Activated B cell treated with CpG ODN at 0.5 μM for 24 hours (primary cell): ENCODE results near the gene HPGD. TPM values are rescaled to one million over a fixed set of nuclear protein-coding genes. Genes with fewer than 3 reads are reported as not detected.

Experiments
- ATAC-seq: fragments of 200-7000 bp; cut with Tn5 transposase; one replicate; pipeline ENCODE4 v1.10.0; 2021; ENCODE audit warnings: low read depth, mild to moderate bottlenecking, moderate library complexity
- CTCF ChIA-PET: fragments of 350-600 bp; sonication (Branson Sonifier 250); formaldehyde crosslinking; loops from one replicate; lab custom pipeline; 2021; ENCODE audit warnings: antibody characterized with exemption; lab: Charles Lee
- POLR2A ChIA-PET: fragments of 350-600 bp; sonication (Branson Sonifier 250); formaldehyde crosslinking; loops from one replicate; lab custom pipeline; 2021; ENCODE audit warnings: antibody characterized with exemption; lab: Charles Lee
- DNase-seq: peaks from one replicate; pipeline ENCODE4 v3.0.0; 2022
- H3K27ac Mint-ChIP-seq: one replicate; pipeline ENCODE4 v1.8.0; 2020; ENCODE audit warnings: mixed read lengths
- H3K27me3 Mint-ChIP-seq: one replicate; pipeline ENCODE4 v1.8.0; 2021; ENCODE audit warnings: mixed read lengths
- H3K36me3 Mint-ChIP-seq: one replicate; pipeline ENCODE4 v1.8.0; 2021; ENCODE audit warnings: low read depth, mixed read lengths
- H3K4me1 Mint-ChIP-seq: one replicate; pipeline ENCODE4 v1.8.0; 2021; ENCODE audit warnings: mixed read lengths
- H3K4me3 Mint-ChIP-seq: one replicate; pipeline ENCODE4 v1.8.0; 2020; ENCODE audit warnings: mild to moderate bottlenecking, mixed read lengths
- H3K9me3 Mint-ChIP-seq: one replicate; pipeline ENCODE4 v1.8.0; 2020; ENCODE audit warnings: mixed read lengths
- intact Hi-C: fragments of 100-400 bp; cut with micrococcal nuclease; formaldehyde crosslinking; loops from one replicate; pipeline ENCODE4 v1.15.1; 2024
- total RNA-seq: library from RNA; stranded (reverse); gene quantifications from 2 replicates; pipeline ENCODE4 v1.2.3, GENCODE V29; 2022
- TF ChIP-seq, protein P1 (sequence below): fragments of 200-600 bp; IDR thresholded peaks from one replicate; pipeline ENCODE4 v1.8.0; 2022; ENCODE audit warnings: antibody characterized with exemption, mild to moderate bottlenecking

The HPGD gene
- total RNA-seq, 1 donor from 2014 or later: not detected

DNA sequence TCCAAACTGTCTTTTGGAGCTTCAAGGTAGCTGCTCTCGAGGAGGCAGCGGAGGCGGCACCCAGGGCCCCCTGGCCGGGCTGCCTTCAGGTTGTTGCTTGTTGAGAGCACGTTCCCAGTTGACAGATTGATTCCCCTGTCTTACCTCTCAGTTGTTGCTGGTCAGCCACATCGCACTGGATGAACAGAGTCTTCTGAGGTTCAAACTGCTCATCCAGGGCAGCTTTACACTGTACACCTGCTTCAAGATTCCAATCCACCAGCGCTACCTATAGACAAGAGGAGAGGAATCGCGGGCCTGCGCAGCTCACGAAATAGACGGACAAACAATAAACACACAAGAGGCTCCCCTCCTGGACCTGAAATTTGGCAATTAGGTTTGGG, 497 bp downstream of the HPGD start:
- intact Hi-C loops: no loop called here
- H3K27me3 Mint-ChIP-seq: peaks cover 24% of the 10 kb centered on the region
- peak; percentile 30 for ATAC-seq
- TF ChIP-seq, protein P1, sequence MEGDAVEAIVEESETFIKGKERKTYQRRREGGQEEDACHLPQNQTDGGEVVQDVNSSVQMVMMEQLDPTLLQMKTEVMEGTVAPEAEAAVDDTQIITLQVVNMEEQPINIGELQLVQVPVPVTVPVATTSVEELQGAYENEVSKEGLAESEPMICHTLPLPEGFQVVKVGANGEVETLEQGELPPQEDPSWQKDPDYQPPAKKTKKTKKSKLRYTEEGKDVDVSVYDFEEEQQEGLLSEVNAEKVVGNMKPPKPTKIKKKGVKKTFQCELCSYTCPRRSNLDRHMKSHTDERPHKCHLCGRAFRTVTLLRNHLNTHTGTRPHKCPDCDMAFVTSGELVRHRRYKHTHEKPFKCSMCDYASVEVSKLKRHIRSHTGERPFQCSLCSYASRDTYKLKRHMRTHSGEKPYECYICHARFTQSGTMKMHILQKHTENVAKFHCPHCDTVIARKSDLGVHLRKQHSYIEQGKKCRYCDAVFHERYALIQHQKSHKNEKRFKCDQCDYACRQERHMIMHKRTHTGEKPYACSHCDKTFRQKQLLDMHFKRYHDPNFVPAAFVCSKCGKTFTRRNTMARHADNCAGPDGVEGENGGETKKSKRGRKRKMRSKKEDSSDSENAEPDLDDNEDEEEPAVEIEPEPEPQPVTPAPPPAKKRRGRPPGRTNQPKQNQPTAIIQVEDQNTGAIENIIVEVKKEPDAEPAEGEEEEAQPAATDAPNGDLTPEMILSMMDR: no peak
- ChIA-PET POLR2A (no interaction called here), CTCF (no interaction called here)
- peak overlapping the region; percentile 70 for H3K4me3 Mint-ChIP-seq
- H3K36me3 Mint-ChIP-seq: no peaks in the 10 kb centered on the region
- H3K27ac Mint-ChIP-seq: no peak overlapping the region
- peaks cover 15% of the 10 kb centered on the region for H3K4me1 Mint-ChIP-seq
- no peak for DNase-seq
- no peaks in the 10 kb centered on the region for H3K9me3 Mint-ChIP-seq

GRCh38 chr4:174520660-174521059, 1.6 kb downstream of the HPGD start:
- no peak overlapping the region for H3K27ac Mint-ChIP-seq
- ChIA-PET CTCF (no interaction called here), POLR2A (no interaction called here)
- no peaks in the 10 kb centered on the region for H3K36me3 Mint-ChIP-seq
- intact Hi-C loops: no loop called here
- H3K4me1 Mint-ChIP-seq: peaks cover 15% of the 10 kb centered on the region
- H3K27me3 Mint-ChIP-seq: peaks cover 24% of the 10 kb centered on the region
- TF ChIP-seq, protein P1: no peak
- ATAC-seq: no peak
- no peaks in the 10 kb centered on the region for H3K9me3 Mint-ChIP-seq
- no peak overlapping the region for H3K4me3 Mint-ChIP-seq
- DNase-seq: no peak

GRCh38 chr4:174517502-174518445, 4.5 kb downstream of the HPGD start:
- Mint-ChIP-seq H3K27ac (no peak overlapping the region), H3K4me3 (no peak overlapping the region), H3K9me3 (no peaks in the 10 kb centered on the region), H3K27me3 (peaks cover 8% of the 10 kb centered on the region), H3K36me3 (no peaks in the 10 kb centered on the region), H3K4me1 (peaks cover 9% of the 10 kb centered on the region)
- ChIA-PET POLR2A (no interaction called here), CTCF (no interaction called here)
- TF ChIP-seq, protein P1: no peak
- DNase-seq (no peak), ATAC-seq (no peak)
- intact Hi-C loops: no loop called here

DNA sequence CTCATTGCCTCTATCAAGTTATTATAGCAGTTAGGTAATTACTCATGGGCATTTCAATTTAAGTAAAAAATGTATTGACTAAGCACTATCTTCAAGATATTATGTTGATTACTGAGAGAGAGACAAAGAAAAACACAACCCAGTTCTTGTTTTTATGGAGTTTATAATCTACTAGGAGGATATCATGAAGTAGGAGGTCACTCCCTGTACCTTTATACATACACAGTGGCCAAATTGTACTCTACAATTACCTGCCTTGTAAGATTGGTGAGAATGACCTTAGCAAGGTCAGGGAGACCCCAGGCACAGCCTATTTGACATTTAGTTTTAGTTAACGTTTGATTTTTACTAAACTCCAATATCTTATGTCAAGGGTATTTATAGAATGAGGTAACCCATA, 5.5 kb downstream of the HPGD start:
- TF ChIP-seq, protein P1: no peak
- ChIA-PET CTCF (no interaction called here), POLR2A (no interaction called here)
- peaks cover 2% of the 10 kb centered on the region for H3K4me1 Mint-ChIP-seq
- no peaks in the 10 kb centered on the region for H3K36me3 Mint-ChIP-seq
- H3K4me3 Mint-ChIP-seq: no peak overlapping the region
- no peak for DNase-seq
- no peak for ATAC-seq
- no peaks in the 10 kb centered on the region for H3K9me3 Mint-ChIP-seq
- H3K27ac Mint-ChIP-seq: no peak overlapping the region
- intact Hi-C loops: no loop called here
- H3K27me3 Mint-ChIP-seq: peaks cover 6% of the 10 kb centered on the region

DNA sequence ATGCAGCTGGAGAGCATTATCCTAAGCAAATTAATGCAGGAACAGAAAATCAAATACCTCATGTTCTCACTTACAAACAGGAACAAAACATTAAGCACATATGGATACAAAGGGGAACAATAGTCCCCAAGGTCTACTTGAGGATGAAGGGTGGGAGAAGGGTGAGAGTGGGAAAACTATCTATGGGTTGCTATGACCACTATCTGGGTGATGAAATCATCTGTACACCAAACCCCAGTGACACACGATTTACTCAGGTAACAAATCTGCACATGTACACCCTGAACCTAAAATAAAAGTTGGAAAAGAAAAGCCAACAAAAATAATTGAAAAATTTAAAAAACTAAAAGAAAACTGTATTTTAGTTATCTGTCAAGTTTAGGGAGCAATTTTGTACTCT, 5.9 kb downstream of the HPGD start:
- CTCF ChIA-PET: no interaction called here
- no peak for ATAC-seq

More for the DNA sequence above, 5.9 kb downstream of the HPGD start:
- POLR2A ChIA-PET: no interaction called here
- TF ChIP-seq, protein P1: no peak
- DNase-seq: no peak
- H3K4me1 Mint-ChIP-seq: no peaks in the 10 kb centered on the region
- no peak overlapping the region for H3K27ac Mint-ChIP-seq
- intact Hi-C loops: no loop called here
- no peaks in the 10 kb centered on the region for H3K9me3 Mint-ChIP-seq
- H3K4me3 Mint-ChIP-seq: no peak overlapping the region
- peaks cover 1% of the 10 kb centered on the region for H3K27me3 Mint-ChIP-seq
- H3K36me3 Mint-ChIP-seq: no peaks in the 10 kb centered on the region
